Measurements from ENCODE around the gene SLC25A13. TPM values are rescaled to one million over a fixed set of nuclear protein-coding genes. Genes with fewer than 3 reads are reported as not detected.

Gene SLC25A13
- total RNA-seq, 1 donor: 19.2 TPM

DNA sequence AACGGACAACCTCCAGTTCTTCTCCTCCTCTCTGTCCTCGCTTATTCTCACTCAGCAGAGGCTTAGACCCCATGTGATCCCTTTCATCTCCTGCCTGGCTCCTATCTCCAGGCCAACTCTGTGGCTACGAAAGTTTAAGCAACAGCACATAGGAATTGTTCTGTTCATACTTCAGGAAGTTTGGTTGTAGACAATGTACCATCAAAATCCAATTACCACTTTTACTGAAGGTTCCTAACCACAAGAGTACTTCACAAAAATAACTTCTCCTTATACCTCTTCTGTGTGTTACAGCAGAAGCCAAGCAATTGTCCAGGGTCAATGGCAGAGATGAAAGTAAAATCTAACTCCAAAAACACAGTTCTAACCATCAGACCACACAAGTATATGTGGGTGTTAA is 80.0 kb downstream of the SLC25A13 start:
- Histone ChIP-seq H3K27me3 (ENCODE audit: insufficient read depth, low read length) (no peaks in the 10 kb centered on the region), H3K4me3 (ENCODE audit: insufficient read depth, low read length) (no peak overlapping the region), H2AFZ (ENCODE audit: low read length) (no peak overlapping the region), H4K20me1 (ENCODE audit: insufficient read depth, low read length) (peaks cover 3% of the 10 kb centered on the region), H3K4me1 (ENCODE audit: insufficient read depth, low read length) (peaks cover 2% of the 10 kb centered on the region), H3K36me3 (ENCODE audit: insufficient read depth, low read length) (no peaks in the 10 kb centered on the region), H3K4me2 (ENCODE audit: insufficient read depth, low read length) (no peak overlapping the region), H3K27ac (ENCODE audit: low read depth, low read length) (no peak overlapping the region), H3K79me2 (ENCODE audit: insufficient read depth, low read length) (peaks cover 17% of the 10 kb centered on the region), H3K9me3 (ENCODE audit: low read depth, low read length) (no peaks in the 10 kb centered on the region)
- TF ChIP-seq, protein P1, sequence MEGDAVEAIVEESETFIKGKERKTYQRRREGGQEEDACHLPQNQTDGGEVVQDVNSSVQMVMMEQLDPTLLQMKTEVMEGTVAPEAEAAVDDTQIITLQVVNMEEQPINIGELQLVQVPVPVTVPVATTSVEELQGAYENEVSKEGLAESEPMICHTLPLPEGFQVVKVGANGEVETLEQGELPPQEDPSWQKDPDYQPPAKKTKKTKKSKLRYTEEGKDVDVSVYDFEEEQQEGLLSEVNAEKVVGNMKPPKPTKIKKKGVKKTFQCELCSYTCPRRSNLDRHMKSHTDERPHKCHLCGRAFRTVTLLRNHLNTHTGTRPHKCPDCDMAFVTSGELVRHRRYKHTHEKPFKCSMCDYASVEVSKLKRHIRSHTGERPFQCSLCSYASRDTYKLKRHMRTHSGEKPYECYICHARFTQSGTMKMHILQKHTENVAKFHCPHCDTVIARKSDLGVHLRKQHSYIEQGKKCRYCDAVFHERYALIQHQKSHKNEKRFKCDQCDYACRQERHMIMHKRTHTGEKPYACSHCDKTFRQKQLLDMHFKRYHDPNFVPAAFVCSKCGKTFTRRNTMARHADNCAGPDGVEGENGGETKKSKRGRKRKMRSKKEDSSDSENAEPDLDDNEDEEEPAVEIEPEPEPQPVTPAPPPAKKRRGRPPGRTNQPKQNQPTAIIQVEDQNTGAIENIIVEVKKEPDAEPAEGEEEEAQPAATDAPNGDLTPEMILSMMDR (IDR thresholded peaks at IDR 0.05; ENCODE audit: extremely low read depth, low read depth, low read length): no peak
- no peak for DNase-seq (ENCODE audit: insufficient read length, low spot score, missing footprints)

DNA sequence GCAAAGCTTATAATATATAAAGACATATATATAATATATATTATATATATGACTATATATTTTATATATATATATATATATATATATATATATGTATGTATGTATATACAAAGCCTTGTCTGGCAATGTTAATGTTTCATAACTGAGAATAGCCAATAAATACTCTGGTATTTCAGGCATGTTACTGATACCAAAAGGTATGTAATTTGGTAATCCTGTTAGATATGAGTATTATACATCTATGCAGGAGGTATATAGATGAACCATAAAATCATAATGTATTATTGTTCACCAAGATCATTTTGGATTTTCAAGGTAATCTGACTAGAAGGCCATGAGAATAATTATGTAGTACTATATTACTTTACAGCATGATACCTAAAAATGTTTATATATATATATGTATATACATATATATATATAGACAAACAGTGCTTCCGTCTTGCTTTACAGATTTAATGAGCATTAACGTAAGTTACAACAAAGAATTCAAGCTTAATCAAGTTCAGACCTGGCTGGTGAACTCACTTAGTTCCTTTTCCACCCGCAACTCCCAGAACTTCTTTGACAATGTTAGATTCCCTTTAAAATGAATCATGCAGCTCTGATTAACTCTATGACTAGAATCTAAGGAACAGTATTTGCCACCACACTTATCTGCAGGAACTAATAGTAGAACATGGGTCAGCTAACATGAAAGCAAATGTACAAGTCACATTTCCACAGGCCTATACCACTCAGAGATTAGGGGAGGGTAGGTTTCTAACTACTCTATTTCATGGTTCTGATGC is 82.7 kb downstream of the SLC25A13 start:
- Histone ChIP-seq H3K79me2 (ENCODE audit: insufficient read depth, low read length) (peaks cover 12% of the 10 kb centered on the region), H3K27ac (ENCODE audit: low read depth, low read length) (no peak overlapping the region), H3K4me1 (ENCODE audit: insufficient read depth, low read length) (peaks cover 18% of the 10 kb centered on the region), H3K4me3 (ENCODE audit: insufficient read depth, low read length) (no peak overlapping the region), H3K4me2 (ENCODE audit: insufficient read depth, low read length) (no peak overlapping the region), H2AFZ (ENCODE audit: low read length) (no peak overlapping the region), H3K36me3 (ENCODE audit: insufficient read depth, low read length) (no peaks in the 10 kb centered on the region), H3K27me3 (ENCODE audit: insufficient read depth, low read length) (no peaks in the 10 kb centered on the region), H3K9me3 (ENCODE audit: low read depth, low read length) (no peaks in the 10 kb centered on the region), H4K20me1 (ENCODE audit: insufficient read depth, low read length) (peaks cover 3% of the 10 kb centered on the region)
- DNase-seq (ENCODE audit: insufficient read length, low spot score, missing footprints): no peak
- TF ChIP-seq, protein P1 (IDR thresholded peaks at IDR 0.05; ENCODE audit: extremely low read depth, low read depth, low read length): no peak

DNA sequence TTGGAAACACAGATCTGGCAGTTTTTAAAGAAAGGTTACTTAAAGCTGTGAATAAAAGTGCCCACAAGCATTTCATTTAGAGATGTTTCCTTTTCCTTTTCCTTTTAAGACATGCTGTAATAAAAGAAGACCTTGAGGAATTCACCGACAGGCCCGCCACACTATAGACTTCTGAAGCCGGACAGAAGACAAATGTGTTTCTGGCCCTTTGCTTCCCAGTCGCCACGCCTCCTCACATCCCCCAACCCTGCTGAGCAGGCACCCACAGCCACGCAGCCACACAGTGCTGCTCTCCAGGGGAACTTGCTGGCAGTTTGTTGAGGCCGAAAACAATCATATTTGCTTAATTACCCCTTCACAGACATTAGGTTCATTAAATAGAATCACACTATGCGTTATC is 83.4 kb downstream of the SLC25A13 start:
- DNase-seq (ENCODE audit: insufficient read length, low spot score, missing footprints): no peak
- Histone ChIP-seq H3K4me1 (ENCODE audit: insufficient read depth, low read length) (peaks cover 18% of the 10 kb centered on the region), H3K27ac (ENCODE audit: low read depth, low read length) (no peak overlapping the region), H3K79me2 (ENCODE audit: insufficient read depth, low read length) (peaks cover 11% of the 10 kb centered on the region), H3K4me3 (ENCODE audit: insufficient read depth, low read length) (no peak overlapping the region), H3K27me3 (ENCODE audit: insufficient read depth, low read length) (no peaks in the 10 kb centered on the region), H3K4me2 (ENCODE audit: insufficient read depth, low read length) (no peak overlapping the region), H3K9me3 (ENCODE audit: low read depth, low read length) (no peaks in the 10 kb centered on the region), H2AFZ (ENCODE audit: low read length) (no peak overlapping the region), H4K20me1 (ENCODE audit: insufficient read depth, low read length) (peaks cover 3% of the 10 kb centered on the region), H3K36me3 (ENCODE audit: insufficient read depth, low read length) (no peaks in the 10 kb centered on the region)
- TF ChIP-seq, protein P1 (IDR thresholded peaks at IDR 0.05; ENCODE audit: extremely low read depth, low read depth, low read length): no peak

DNA sequence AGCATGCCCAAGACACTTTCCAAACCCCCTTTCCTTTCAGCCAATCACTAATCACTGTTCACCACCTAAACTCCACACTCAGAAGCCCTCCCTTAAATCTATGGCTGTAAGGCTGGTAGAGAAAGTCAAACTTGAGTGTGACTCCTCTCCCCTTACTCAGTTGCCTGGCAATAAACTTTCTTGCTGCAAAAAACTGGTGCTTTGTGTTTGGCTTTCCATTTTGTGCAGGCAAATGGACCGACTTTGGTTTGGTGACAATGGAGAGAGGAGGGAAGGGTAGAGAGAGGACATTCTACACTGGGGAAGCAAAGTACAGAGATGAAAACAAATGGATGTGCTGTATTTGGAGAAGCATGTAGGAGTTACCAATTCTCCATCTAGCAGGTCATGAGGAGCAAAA is 84.9 kb downstream of the SLC25A13 start:
- no peak overlapping the region for H2AFZ ChIP-seq (ENCODE audit: low read length)
- H3K4me1 ChIP-seq (ENCODE audit: insufficient read depth, low read length): peaks cover 18% of the 10 kb centered on the region
- no peak for DNase-seq (ENCODE audit: insufficient read length, low spot score, missing footprints)
- peaks cover 3% of the 10 kb centered on the region for H4K20me1 ChIP-seq (ENCODE audit: insufficient read depth, low read length)
- peaks cover 10% of the 10 kb centered on the region for H3K79me2 ChIP-seq (ENCODE audit: insufficient read depth, low read length)
- TF ChIP-seq, protein P1 (IDR thresholded peaks at IDR 0.05; ENCODE audit: extremely low read depth, low read depth, low read length): no peak
- H3K27ac ChIP-seq (ENCODE audit: low read depth, low read length): no peak overlapping the region
- H3K4me2 ChIP-seq (ENCODE audit: insufficient read depth, low read length): no peak overlapping the region
- H3K4me3 ChIP-seq (ENCODE audit: insufficient read depth, low read length): no peak overlapping the region
- no peaks in the 10 kb centered on the region for H3K9me3 ChIP-seq (ENCODE audit: low read depth, low read length)
- no peaks in the 10 kb centered on the region for H3K36me3 ChIP-seq (ENCODE audit: insufficient read depth, low read length)
- H3K27me3 ChIP-seq (ENCODE audit: insufficient read depth, low read length): no peaks in the 10 kb centered on the region

All from osteoblast (primary cell).